ENCODE data around the gene ROBO2.

ROBO2 gene

DNA sequence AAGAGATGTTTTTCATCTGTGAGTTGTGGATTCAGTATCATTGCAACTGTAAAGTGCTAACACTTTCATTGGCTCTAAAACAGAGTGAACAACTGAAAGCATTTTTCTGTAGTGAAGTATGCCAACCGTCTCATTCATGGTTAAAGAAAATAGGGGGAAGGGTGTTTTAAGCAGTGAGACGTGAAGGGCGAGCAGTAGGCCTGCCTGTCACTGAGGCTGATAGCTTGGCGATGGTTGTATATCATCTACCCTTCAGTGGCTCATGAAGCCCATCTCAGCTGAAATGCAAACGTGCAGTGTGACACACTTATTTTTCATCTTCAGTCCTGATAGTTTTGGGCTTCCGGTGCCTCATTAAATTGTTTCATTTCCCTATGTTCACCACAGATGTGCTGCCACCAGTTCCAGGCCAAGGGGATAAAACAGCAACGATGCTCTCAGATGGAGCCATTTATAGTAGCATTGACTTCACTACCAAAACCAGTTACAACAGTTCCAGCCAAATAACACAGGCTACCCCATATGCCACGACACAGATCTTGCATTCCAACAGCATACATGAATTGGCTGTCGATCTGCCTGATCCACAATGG is 562.0 kb downstream of the ROBO2 start:
- no peaks in the 10 kb centered on the region for H3K9me3 ChIP-seq (ENCODE audit: control insufficient read depth, low read length)
- H3K4me1 ChIP-seq: no peaks in the 10 kb centered on the region
- H3K4me3 ChIP-seq (ENCODE audit: low read depth, low read length): no peak overlapping the region
- TF ChIP-seq CTCF (IDR thresholded peaks at IDR 0.05): no peak
- H3K27ac ChIP-seq: no peak overlapping the region
- H3K4me2 ChIP-seq (ENCODE audit: low read length): no peak overlapping the region
- no peaks in the 10 kb centered on the region for H3K27me3 ChIP-seq (ENCODE audit: control insufficient read depth, insufficient read depth, low read length)
- no peak overlapping the region for H2AFZ ChIP-seq
- H3K36me3 ChIP-seq (ENCODE audit: control insufficient read depth, insufficient read depth, low read length): no peaks in the 10 kb centered on the region
- no peak overlapping the region for H3K9ac ChIP-seq
- H3K79me2 ChIP-seq: no peaks in the 10 kb centered on the region

DNA sequence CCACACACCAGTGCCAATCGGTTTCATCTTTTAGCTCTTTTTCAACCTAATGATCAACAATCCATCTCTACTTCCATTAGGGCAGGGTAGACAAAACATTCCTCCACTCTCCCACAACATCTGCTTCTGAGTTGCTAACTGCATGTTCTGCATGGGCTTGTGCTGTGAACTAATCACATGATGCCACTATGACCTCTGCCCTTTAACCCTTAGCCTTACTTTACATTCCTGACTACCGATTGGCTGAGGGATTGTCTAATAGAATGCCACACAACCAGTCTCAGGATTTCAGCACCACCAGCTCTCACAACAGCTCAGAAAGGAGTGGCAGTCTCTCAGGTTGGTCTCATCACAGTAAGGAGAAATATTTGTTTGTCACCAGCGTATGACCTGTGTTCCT is 562.8 kb downstream of the ROBO2 start:
- Histone ChIP-seq H3K79me2 (no peaks in the 10 kb centered on the region), H2AFZ (no peak overlapping the region), H3K9me3 (ENCODE audit: control insufficient read depth, low read length) (no peaks in the 10 kb centered on the region), H3K9ac (no peak overlapping the region), H3K4me1 (no peaks in the 10 kb centered on the region), H3K4me3 (ENCODE audit: low read depth, low read length) (no peak overlapping the region), H3K27ac (no peak overlapping the region), H3K36me3 (ENCODE audit: control insufficient read depth, insufficient read depth, low read length) (no peaks in the 10 kb centered on the region), H3K27me3 (ENCODE audit: control insufficient read depth, insufficient read depth, low read length) (no peaks in the 10 kb centered on the region), H3K4me2 (ENCODE audit: low read length) (no peak overlapping the region)
- no peak for TF ChIP-seq CTCF (IDR thresholded peaks at IDR 0.05)

- Histone ChIP-seq H3K4me2 (ENCODE audit: low read length) (no peak overlapping the region), H3K79me2 (no peaks in the 10 kb centered on the region), H3K9me3 (ENCODE audit: control insufficient read depth, low read length) (no peaks in the 10 kb centered on the region), H3K4me1 (no peaks in the 10 kb centered on the region), H2AFZ (no peak overlapping the region), H3K27ac (no peak overlapping the region), H3K36me3 (ENCODE audit: control insufficient read depth, insufficient read depth, low read length) (no peaks in the 10 kb centered on the region), H3K9ac (no peak overlapping the region), H3K27me3 (ENCODE audit: control insufficient read depth, insufficient read depth, low read length) (no peaks in the 10 kb centered on the region), H3K4me3 (ENCODE audit: low read depth, low read length) (no peak overlapping the region)
- no peak for TF ChIP-seq CTCF (IDR thresholded peaks at IDR 0.05)
Measured at GRCh38 chr3:77605308-77605707, 565.4 kb downstream of the ROBO2 start.

- no peak overlapping the region for H3K27ac ChIP-seq
- no peaks in the 10 kb centered on the region for H3K4me1 ChIP-seq
Measured at GRCh38 chr3:77605865-77606264, 566.0 kb downstream of the ROBO2 start.

More at GRCh38 chr3:77605865-77606264, 566.0 kb downstream of the ROBO2 start:
- no peaks in the 10 kb centered on the region for H3K79me2 ChIP-seq
- TF ChIP-seq CTCF (IDR thresholded peaks at IDR 0.05): no peak
- H3K9ac ChIP-seq: no peak overlapping the region
- no peaks in the 10 kb centered on the region for H3K27me3 ChIP-seq (ENCODE audit: control insufficient read depth, insufficient read depth, low read length)
- H3K4me3 ChIP-seq (ENCODE audit: low read depth, low read length): no peak overlapping the region
- no peak overlapping the region for H3K4me2 ChIP-seq (ENCODE audit: low read length)
- H3K9me3 ChIP-seq (ENCODE audit: control insufficient read depth, low read length): no peaks in the 10 kb centered on the region
- H3K36me3 ChIP-seq (ENCODE audit: control insufficient read depth, insufficient read depth, low read length): no peaks in the 10 kb centered on the region
- H2AFZ ChIP-seq: no peak overlapping the region
